CD4-positive, alpha-beta T cell treated with Interferon gamma for 1 hour (primary cell): ENCODE measurements around the gene MICAL2.
A peak's percentile ranks its signal among the peaks of the same experiment; 100 is the strongest.

Experiments
- DNase-seq: peaks from one replicate; pipeline ENCODE4 v3.0.0-alpha.2; 2020

The MICAL2 gene

DNA sequence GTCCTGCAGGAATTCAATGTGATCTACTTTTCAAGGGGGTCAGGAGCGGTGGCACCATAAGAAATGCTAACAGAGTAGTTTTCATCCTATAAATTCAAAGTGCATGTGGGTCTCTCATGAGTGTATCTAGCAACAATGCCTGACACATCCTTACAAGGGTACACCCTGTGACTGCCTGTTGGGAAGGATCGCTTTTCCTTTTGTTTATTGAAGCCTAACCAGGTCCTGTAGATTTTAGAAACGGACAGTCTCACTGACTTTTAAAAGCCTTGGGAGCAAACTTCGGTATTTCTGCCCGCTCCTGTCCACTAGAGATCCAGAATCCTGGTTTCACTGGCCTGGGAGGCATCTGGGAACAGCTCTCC lies 102.4 kb downstream of the MICAL2 start:
- DNase-seq: no peak

DNA sequence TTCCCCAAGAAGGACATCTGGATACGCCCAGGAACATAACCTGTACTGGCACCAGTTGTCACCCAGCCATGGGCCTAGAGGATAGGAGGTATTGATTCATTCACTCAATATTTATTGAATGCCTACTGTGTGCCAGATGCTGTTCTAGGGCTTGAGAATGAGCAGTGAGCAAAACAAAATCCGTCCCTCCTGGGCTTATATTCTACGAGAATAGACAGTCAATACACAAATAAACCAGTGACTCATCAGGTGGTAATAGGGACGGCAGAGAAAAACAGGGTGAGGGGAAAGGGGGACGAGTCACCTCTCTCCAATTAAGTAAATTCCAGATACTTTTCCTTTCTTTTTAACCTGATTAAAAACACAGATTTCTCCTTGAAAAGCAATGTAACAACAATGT lies 103.5 kb downstream of the MICAL2 start:
- DNase-seq: no peak

- no peak for DNase-seq
These were observed 104.4 kb downstream of the MICAL2 start for GRCh38 chr11:12214751-12215150.

DNA sequence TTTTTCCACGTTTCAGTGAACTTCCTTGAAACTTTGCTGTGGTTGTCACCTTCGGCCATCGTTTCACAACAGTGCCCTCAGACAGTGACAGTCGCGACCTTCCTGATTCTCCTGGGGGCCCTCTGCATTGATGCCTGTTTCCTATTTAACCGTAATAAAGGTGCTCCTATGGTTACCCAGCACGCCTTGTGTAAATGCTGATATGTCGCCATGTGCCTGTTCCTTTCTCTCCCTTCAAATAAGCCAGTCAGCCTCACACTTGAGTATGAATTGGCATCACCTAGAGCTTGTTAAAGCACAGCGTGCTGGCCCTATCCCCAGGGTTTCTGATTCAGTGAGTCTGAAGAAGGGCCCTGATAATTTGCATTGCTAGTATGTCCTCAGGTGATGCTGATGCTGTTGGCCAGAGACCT lies 104.8 kb downstream of the MICAL2 start:
- DNase-seq: no peak

DNA sequence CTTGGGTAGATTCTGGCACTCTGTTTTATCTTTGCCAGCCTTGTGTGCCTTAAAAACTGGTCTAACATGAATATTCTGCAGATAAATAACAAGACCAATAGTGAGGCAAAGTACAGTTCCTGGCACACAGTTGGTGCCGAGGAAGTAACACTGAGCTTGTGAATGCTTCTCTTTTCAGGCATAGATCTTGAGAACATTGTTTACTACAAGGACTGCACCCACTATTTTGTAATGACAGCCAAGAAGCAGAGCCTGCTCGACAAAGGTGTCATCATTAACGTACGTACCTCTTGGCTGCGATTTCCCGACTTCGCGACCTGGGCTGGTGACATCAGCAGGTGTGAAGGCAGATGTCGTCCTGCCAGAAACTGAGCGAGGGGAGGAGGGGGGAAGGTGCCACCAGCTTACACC lies 105.7 kb downstream of the MICAL2 start:
- peak; percentile 49 for DNase-seq

DNA sequence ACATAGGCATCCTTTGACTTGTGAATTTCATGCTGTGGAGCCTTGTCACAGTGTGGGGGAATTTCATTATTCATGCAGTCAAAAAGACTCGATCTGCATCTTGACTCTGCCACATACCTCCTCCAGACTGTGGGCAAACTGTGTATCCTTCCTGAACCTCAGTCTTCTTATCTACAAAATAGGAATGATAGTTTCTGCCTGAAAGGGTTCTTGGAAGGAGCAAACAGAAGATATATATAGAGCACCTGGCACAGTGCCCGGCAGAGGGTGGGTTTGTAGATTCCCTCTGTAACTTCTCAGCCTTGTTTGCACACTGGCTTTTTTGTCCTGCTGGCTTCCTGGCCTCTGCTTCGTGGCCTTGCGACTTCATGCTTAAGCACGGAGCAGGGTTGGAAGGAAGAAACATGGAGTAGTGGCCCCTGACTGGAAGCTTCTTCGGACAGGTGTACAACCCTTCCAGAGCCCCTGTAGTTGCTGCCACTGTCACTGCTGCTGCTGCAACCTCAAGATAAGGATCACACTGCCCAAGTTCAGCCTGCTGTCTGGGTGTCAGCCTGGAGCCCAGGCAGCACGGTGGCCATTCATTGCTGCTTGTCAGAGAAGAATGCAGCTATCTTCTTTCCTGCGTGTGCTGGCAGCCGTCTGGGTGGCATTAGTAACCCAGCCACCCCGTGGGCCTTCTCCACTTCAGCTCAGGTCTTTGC lies 106.4 kb downstream of the MICAL2 start:
- no peak for DNase-seq

DNA sequence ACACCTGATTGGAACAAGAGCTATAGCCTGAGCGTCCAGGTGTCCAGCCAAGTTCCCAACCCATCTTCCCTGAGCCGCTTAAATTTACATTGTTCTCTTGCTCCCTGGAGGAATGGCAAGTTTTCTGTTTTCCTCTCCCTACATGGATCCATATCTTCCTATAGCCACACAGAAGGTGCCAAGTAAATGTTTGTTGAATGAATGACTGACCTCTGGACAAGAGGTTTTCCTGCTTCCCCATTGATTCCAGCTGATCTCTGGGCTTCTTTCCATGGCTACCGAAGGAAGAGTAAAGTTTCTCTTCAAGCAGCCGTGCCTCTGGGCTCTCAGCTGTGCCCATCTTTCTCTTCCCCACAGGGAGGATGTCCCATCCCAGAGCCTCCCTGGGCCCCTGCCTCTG lies 107.5 kb downstream of the MICAL2 start:
- DNase-seq: no peak

- DNase-seq: no peak
These were observed 108.5 kb downstream of the MICAL2 start for GRCh38 chr11:12218909-12219308.

GRCh38 chr11:12219757-12220156 lies 109.4 kb downstream of the MICAL2 start:
- DNase-seq: no peak

DNA sequence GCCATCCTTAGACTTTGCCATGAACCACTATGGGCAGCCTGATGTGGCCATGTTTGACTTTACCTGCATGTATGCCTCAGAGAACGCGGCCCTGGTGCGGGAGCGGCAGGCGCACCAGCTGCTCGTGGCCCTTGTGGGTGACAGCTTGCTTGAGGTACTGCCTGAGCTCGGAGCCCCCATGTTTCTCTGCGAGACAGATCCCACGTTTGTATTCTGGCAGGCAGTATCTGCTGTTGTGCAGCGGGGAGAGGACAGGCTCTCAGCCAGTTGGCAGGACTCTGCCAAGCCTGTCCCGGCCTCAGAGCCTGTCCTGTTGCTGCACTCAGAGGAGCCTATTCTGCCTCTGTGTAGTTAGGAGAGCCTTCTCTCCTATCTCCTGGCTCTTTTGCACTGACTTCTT lies 109.9 kb downstream of the MICAL2 start:
- no peak for DNase-seq

GRCh38 chr11:12221051-12221535 lies 110.7 kb downstream of the MICAL2 start:
- DNase-seq: no peak

DNA sequence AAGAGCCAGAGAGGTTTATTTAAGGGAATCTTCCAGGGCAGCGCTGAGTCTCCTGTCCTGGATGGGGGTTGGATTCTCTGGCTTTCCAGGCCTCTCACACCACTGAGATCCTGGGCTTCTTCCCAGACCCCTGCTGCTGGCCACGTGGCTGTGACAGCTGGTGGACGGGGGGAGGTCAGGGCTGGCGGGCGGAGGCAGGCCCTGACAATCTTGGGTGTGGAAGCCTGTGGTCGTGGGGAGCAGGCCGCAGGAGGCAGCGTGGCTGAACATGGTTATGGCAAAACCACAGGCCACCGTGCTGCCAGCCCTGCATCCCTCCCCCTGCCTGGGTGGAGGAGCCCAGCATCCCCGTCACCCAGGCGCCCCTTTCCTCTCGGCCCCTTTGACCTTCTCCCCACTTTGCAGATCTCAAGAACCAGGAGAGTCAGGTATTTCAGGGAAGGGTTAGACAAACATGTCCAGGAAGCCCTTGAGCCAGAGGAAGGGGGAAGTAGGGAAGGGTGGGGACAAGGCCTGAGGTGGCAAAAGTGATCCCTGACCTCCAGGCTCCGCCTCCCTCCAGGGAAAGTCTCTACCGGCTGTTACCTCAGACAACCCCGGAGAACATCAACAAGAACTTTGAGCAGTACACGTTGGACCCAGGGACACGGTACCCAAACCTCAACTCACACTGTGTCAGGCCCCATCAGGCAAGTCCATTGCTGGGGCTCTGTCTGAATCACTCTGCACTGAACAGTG lies 111.8 kb downstream of the MICAL2 start:
- DNase-seq: peak; percentile 7

GRCh38 chr11:12223771-12224536 lies 113.6 kb downstream of the MICAL2 start:
- no peak for DNase-seq

DNA sequence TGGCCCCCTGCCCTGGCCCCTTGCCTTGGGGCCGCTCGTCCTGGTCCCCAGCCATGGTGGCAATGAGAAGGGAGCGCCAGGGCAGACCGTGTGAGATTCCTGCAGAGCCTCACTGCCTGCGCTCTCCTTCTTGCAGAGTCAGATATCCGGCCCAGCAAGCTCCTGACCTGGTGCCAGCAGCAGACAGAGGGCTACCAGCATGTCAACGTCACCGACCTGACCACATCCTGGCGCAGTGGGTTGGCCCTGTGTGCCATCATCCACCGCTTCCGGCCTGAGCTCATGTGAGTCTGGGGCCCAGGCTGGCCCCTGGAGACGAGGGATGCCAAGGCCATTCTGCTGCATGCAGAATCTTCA lies 114.1 kb downstream of the MICAL2 start:
- DNase-seq: peak; percentile 87

- no peak for DNase-seq
These were observed 114.8 kb downstream of the MICAL2 start for GRCh38 chr11:12225046-12225739.

DNA sequence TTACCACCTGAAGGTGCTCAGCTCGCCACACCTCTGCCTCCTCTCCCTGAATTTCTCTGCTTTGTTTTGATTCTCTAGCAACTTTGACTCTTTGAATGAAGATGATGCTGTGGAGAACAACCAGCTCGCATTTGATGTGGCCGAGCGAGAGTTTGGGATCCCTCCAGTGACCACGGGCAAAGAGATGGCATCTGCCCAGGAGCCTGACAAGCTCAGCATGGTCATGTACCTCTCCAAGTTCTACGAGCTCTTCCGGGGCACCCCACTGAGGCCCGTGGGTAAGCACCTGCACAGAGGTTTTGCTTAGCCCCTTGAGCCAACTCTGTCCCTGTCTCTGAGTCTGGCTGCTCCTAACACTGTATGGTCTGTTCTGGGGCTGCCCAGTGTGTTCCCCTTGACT lies 115.7 kb downstream of the MICAL2 start:
- DNase-seq: no peak

- DNase-seq: no peak
These were observed 119.2 kb downstream of the MICAL2 start for GRCh38 chr11:12229450-12230229.

GRCh38 chr11:12232160-12232559 lies 121.8 kb downstream of the MICAL2 start:
- no peak for DNase-seq

- no peak for DNase-seq
These were observed 122.6 kb downstream of the MICAL2 start for GRCh38 chr11:12232817-12233601.

DNA sequence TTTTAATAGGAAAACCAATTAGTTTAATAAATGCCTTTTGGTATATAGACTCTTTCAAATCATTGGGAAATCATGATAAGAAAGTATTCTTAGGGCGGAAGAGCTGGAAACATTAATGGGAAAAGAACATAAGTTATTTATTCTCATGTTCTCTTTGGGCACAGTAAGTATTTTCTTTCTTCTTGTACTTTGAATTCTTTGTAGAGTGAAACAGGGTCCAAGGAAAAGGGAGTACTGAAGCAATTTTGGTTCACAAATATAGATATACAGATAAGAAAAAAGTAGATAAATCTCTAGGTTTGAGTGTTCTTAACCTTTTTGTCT lies 123.2 kb downstream of the MICAL2 start:
- DNase-seq: no peak

DNA sequence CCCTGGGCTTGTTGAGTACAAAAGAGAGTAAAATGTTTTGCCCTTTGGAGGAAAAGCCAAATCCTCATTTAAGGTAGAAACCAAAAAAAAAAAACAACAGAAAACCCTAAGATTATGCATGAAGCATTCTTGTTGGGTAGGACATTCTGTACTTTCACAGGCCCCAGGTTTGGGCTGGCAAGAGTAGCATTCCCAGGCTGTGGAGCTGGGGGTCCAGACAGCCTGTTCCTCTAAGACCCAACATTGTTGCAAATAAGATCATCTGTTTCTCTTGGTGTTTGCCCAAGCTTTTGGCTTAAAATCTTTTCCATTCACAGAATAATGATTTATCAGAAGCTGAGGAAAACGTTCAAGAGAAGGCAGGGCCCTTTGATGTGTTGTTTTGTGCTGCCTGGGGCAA lies 123.8 kb downstream of the MICAL2 start:
- no peak for DNase-seq

DNA sequence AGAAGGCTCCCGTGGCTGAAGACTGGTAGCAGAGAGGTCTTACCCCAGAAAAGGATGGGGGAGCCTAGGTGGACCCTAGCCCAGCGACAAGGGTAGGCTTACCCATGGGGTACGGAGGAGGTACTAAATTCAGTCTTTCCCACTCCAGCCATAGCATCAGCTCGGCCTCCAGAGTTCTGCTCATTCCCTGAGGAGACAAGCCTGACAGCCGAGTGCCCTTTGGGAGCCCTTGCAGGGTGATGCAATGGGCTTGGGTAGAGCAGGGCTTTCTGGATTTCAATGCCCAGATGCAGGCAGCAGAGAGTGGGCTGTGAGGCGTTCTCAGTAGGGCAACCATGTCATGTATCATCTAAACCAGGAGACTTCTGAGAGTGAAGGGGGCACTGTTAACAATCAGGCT lies 124.7 kb downstream of the MICAL2 start:
- DNase-seq: no peak
